HEK293T (cell line): ENCODE results near the gene EFTUD2.

Experiments
- CTCF ChIA-PET: fragments of 350-600 bp; formaldehyde crosslinking; extraction: SDS; loops from one replicate; lab custom pipeline; 2021; ENCODE audit warnings: antibody characterized with exemption, inconsistent platforms; lab: Yijun Ruan, JAX
- POLR2A ChIA-PET: fragments of 350-600 bp; formaldehyde crosslinking; extraction: SDS; loops from one replicate; lab custom pipeline; 2020; ENCODE audit warnings: antibody characterized with exemption, inconsistent platforms; lab: Yijun Ruan, JAX
- DNase-seq: peaks from one replicate; pipeline ENCODE4 v3.0.0; 2012; ENCODE audit warnings: mixed read lengths; ENCODE audit errors: extremely low spot score
- ARNT ChIP-seq: fragments of 450-650 bp; IDR thresholded peaks from 2 replicates; pipeline ENCODE4 v1.6.1; 2017; ENCODE audit warnings: mild to moderate bottlenecking
- BHLHE40 ChIP-seq: fragments of 450-650 bp; IDR thresholded peaks from 2 replicates; pipeline ENCODE4 v1.6.1; 2016; ENCODE audit warnings: mild to moderate bottlenecking, moderate library complexity, borderline replicate concordance
- CTBP1 ChIP-seq: fragments of 450-650 bp; IDR thresholded peaks from 2 replicates; pipeline ENCODE4 v1.6.1; 2016; ENCODE audit warnings: borderline replicate concordance
- ELF4 ChIP-seq: fragments of 450-650 bp; IDR thresholded peaks from 2 replicates; pipeline ENCODE4 v1.6.1; 2017; ENCODE audit warnings: antibody characterized with exemption
- FOXA1 ChIP-seq: fragments of 450-650 bp; IDR thresholded peaks from 2 replicates; pipeline ENCODE4 v1.6.1; 2016; ENCODE audit warnings: mild to moderate bottlenecking
- FOXK2 ChIP-seq: fragments of 450-650 bp; IDR thresholded peaks from 2 replicates; pipeline ENCODE4 v1.6.1; 2016; ENCODE audit warnings: mild to moderate bottlenecking
- FOXM1 ChIP-seq: fragments of 450-650 bp; IDR thresholded peaks from 2 replicates; pipeline ENCODE4 v1.6.1; 2017; ENCODE audit warnings: mild to moderate bottlenecking, borderline replicate concordance
- HDGF ChIP-seq: fragments of 450-650 bp; IDR thresholded peaks from 2 replicates; pipeline ENCODE4 v1.6.1; 2017; ENCODE audit warnings: antibody characterized with exemption, borderline replicate concordance
- L3MBTL2 ChIP-seq: fragments of 450-650 bp; conservative IDR thresholded peaks from 2 replicates; pipeline ENCODE4 v1.6.1; 2016; ENCODE audit warnings: mild to moderate bottlenecking
- LEF1 ChIP-seq: fragments of 450-650 bp; IDR thresholded peaks from 2 replicates; pipeline ENCODE4 v1.6.1; 2017; ENCODE audit warnings: mild to moderate bottlenecking, borderline replicate concordance
- NFRKB ChIP-seq: fragments of 450-650 bp; IDR thresholded peaks from 2 replicates; pipeline ENCODE4 v1.6.1; 2016; ENCODE audit warnings: mild to moderate bottlenecking, moderate library complexity
- SP1 ChIP-seq: fragments of 450-650 bp; IDR thresholded peaks from 2 replicates; pipeline ENCODE4 v1.6.1; 2017
- SUZ12 ChIP-seq: fragments of 450-650 bp; IDR thresholded peaks from 2 replicates; pipeline ENCODE4 v1.6.1; 2016; ENCODE audit warnings: mild to moderate bottlenecking
- TARDBP ChIP-seq: fragments of 450-650 bp; IDR thresholded peaks from 2 replicates; pipeline ENCODE4 v1.6.1; 2016
- ZNF384 ChIP-seq: fragments of 450-650 bp; IDR thresholded peaks from 2 replicates; pipeline ENCODE4 v1.6.1; 2016
- TF ChIP-seq, protein P1 (sequence below): fragments of 450-650 bp; IDR thresholded peaks from 2 replicates; pipeline ENCODE4 v1.6.1; 2016

EFTUD2 gene

DNA sequence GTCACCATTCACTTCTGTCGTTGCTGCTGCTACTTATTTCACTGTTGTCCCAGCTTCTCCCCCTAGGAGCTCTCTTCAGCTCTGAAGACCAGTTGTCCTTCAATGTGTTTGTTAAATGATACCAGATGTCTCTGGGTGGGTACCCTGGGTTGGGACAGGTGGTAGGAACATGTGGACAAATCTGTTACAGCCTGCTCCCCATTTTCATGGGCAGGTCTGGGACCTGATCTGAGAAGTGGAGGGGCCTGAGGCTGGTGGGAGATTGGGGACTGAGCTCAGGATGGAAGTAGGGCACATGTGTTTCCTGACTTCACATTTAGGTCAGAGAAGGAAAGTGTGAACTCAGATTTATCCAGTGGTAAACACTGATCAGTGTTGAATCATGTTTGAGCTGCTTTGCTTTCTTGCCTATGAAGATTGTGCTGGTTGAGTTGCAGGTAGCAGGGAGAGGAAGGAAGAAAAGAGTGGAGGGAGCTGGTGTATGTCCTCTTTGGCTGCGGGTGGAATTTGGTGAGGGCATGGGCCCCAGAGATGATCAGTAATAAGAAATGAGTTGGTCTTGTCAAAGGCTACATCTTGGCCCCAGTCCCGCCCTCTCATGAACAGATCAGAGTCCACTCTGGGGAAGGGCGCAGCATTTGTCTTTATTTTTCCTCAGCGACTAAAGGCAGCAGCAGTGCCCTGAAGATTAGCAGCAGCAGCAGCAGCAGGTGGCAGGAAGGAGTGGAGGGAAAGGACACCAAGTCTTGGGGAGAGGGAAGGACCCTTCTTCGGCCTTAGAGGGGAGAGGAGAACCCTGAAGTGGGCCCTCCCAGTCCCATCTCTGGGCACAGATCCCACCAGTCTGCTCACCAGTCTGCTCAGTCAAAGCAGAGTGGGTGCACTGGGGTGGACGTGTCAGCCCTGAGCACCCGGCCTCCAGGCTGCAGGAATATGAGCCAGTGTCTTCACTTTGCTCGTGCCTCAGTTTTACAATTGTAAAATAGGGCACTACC, 6.1 kb upstream of the EFTUD2 start:
- TF ChIP-seq FOXM1 (no peak), TARDBP (no peak), HDGF (no peak), ELF4 (no peak), FOXK2 (no peak), LEF1 (no peak), SUZ12 (no peak), L3MBTL2 (no peak), ARNT (no peak), BHLHE40 (no peak), CTBP1 (no peak), ZNF384 (no peak), NFRKB (no peak), FOXA1 (no peak), SP1 (no peak)
- TF ChIP-seq, protein P1, sequence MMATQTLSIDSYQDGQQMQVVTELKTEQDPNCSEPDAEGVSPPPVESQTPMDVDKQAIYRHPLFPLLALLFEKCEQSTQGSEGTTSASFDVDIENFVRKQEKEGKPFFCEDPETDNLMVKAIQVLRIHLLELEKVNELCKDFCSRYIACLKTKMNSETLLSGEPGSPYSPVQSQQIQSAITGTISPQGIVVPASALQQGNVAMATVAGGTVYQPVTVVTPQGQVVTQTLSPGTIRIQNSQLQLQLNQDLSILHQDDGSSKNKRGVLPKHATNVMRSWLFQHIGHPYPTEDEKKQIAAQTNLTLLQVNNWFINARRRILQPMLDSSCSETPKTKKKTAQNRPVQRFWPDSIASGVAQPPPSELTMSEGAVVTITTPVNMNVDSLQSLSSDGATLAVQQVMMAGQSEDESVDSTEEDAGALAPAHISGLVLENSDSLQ = no peak
- ChIA-PET POLR2A (interaction anchor here (0.8 to 1.6 kb wide), 2 partner anchors 16 to 156 kb away, joined by 3 read pairs; partner anchors contain the start of gene NMT1), CTCF (interaction anchor here (1.0 kb wide), 1 partner anchor 230 kb away, joined by 3 read pairs; the partner anchor contains the start of gene ACBD4)
- DNase-seq = no peak

DNA sequence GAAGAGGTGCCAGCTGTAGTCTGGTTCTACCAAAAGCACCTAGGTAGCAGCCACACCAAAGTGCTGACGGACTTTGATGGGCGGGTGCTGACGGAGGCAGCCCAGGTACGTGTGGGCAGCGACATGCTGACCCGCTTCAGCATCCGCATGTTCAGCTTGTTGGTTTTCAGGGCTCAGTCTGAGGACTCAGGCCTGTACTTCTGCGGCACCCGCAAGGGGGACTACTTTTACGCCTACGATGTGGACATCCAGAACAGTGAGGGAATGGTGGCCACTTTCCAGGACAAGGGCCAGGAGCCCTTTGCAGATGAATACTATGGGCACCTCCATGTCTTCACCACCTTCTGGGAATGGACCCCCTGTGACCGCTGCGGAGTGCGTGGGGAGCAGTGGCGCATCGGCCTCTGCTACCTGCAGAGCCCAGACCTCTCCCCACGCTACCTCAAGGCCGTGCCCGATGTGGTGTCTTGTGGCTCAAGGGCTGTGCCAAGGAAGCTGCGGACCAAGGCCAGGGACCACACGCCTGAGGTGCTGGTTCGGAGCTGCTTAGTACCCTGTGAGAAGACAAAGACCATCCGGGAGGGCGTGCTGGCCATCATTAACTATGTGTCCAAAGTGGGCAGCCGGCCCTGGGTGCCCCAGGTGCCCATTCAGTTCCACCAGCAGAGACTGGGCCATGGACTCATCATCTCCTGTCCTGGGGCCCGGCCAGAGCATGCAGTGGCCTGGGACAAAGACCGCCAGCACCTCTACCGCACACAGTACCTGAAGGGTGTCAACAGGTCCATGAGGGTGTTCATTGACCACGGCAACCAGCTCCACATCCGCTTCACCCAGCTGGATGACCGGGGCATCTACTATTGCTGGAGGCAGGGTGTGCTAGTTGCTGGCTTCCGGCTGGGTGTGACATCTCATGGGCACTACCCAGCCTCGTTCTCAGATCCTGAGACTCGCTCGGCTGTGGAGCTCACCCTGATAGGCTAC, 5.0 kb upstream of the EFTUD2 start:
- TF ChIP-seq FOXK2 (no peak), ZNF384 (no peak), CTBP1 (no peak), TARDBP (no peak)
- DNase-seq = no peak
- ChIA-PET CTCF (interaction anchor here (1.0 kb wide), 1 partner anchor 231 kb away, joined by 3 read pairs; the partner anchor contains the start of gene ACBD4), POLR2A (interaction anchor here (0.8 to 1.6 kb wide), 2 partner anchors 17 to 157 kb away, joined by 3 read pairs; partner anchors contain the start of gene NMT1)

DNA sequence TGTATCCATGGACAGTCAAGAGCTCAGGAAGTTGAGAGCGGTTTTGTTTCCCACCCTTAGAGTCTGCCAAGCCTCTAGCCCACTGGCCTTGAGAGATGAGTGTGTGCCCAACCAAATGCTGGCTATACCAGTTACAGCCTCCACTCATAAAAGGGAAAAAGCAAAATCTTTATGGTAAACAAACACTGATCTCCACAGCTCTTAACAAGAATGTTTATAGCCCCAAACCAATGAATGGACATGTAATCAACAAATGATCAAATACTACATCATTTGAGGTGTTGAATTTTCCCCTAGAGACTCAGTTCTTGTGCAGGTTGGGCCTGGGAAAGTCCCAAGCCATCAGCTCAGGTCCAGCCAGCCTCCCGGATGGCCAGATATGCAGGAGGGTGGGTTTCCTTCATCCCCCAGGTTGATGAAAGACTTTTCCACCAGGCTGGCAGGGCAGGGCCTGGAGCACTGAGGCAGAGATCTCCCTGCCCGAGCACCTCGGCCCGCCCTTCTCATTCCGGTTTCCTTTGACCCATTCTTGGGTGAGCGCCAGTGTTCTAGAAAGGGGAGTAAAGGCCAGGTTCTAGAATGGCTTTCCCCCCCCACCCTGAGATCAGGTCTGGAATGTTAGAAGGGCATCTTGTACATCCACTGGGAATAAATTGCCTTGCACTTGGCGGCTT, 3.9 kb upstream of the EFTUD2 start:
- no peak for DNase-seq
- no peak for TF ChIP-seq SUZ12
- no peak for TF ChIP-seq BHLHE40
- no peak for TF ChIP-seq L3MBTL2
- no peak for TF ChIP-seq FOXK2
- TF ChIP-seq, protein P1 = no peak
- no peak for TF ChIP-seq CTBP1
- ChIA-PET CTCF (interaction anchor here (1.3 to 3.1 kb wide), 3 partner anchors 8 to 232 kb away, joined by 3 to 16 read pairs (median 5); partner anchors contain the start of gene ACBD4), POLR2A (interaction anchor here (4.7 kb wide), 1 partner anchor 7 kb away, joined by 37 read pairs; no protein-coding TSS in a partner anchor)

DNA sequence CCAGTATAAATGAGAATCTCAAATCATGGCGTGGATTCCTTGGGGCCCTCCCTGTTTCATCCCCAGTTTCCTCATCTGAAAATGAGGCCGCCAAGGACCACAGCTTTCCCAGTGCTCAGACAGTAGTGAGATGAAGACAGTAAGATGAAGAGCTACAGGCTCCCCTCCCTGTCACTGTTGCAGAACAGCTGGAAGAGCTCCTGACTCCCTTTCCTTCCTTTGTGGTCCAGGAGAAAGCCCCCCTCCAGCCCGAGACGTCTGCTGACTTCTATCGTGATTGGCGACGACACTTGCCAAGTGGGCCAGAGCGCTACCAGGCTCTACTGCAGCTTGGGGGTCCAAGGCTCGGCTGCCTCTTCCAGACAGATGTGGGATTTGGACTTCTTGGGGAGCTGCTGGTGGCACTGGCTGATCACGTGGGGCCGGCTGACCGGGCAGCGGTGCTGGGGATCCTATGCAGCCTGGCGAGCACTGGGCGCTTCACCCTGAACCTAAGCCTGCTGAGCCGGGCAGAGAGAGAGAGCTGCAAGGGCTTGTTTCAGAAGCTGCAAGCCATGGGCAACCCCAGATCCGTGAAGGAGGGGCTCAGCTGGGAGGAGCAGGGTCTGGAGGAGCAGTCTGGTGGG, 3.0 kb upstream of the EFTUD2 start:
- ChIA-PET POLR2A (interaction anchor here (4.7 kb wide), 1 partner anchor 8 kb away, joined by 37 read pairs; no protein-coding TSS in a partner anchor), CTCF (interaction anchor here (1.3 to 3.1 kb wide), 3 partner anchors 9 to 233 kb away, joined by 3 to 16 read pairs (median 5); partner anchors contain the start of gene ACBD4)
- DNase-seq = no peak
- no peak for TF ChIP-seq BHLHE40
- no peak for TF ChIP-seq LEF1
- no peak for TF ChIP-seq HDGF
- no peak for TF ChIP-seq TARDBP
- TF ChIP-seq ARNT = no peak
- TF ChIP-seq ZNF384 = no peak
- TF ChIP-seq SUZ12 = no peak
- TF ChIP-seq ELF4 = no peak
- TF ChIP-seq FOXM1 = no peak
- no peak for TF ChIP-seq FOXA1
- TF ChIP-seq CTBP1 = no peak
- TF ChIP-seq, protein P1 = no peak
